GM21390 (cell line): ENCODE data around the gene GNS.
A peak's percentile ranks its signal among the peaks of the same experiment; 100 is the strongest.

ENCODE experiments used
- ATAC-seq: cut with Tn5 transposase; IDR thresholded peaks from one replicate; pipeline ENCODE4 v1.9.1; 2021; ENCODE audit not compliant: unreplicated experiment

GNS gene

DNA sequence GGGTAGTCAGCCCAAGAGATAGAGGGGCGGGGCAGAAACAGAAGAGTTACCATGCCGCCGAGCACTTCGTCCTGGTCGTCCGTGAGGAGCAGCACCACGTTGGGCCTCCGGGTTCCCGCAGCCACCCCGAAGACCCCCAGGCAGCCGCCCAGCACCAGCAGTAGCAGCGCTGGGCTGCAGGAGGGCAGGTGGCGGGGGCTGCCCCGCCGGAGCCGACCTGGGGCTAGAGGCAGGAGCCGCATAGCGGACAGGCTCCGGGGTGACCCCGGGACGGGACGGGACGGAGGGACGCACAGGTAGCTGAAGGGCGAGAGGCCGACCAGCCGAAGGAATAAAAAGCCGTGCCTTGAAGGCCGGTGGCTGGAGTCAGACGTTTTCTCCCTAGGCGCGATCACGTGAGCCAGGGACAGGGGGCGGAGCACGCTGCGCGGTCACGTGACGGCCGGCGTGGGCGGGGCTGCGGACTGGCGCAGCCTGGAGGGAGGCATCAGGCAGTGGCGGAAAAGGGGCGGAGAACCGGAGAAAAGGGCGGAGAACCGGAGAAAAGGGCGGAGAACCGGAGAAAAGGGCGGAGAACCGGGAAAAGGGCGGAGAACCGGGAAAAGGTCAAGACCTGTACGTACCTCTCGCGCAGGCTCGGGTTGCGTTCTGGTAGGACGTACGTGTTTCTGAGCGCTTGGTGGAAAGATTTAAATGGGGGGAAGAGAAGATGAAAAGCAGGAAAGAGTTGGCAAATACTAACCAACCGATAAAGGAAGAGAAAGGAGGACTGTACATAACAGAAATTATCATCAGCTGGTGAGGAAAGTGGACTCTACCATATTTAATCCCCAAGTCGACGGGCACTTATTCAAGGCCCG is at the start of gene GNS:
GNS (minus strand) TSS at position 372 of the 860 bp plus-strand sequence; CDS start at position 242, 130 bp downstream.
- peak; percentile 73 for ATAC-seq

DNA sequence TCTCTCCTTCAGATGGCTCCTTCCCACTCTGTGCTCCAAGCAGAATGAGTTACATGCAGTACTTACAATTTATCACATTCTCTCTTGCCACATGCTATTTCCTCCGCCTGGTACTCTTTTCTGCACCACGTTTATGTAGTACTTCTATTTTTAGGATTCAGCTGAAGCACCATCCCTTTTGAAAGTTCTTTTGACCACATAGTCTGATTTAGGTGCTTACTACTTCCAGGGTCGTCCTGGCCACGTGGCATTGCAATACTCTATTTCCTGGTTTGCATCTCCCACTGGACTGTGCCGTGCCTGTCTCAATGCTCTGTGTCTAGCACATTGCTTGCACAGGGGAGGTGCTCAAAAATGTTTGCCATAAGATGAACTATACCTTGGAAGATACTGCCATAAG is 48.9 kb upstream of the GNS start:
- peak; percentile 87 for ATAC-seq

DNA sequence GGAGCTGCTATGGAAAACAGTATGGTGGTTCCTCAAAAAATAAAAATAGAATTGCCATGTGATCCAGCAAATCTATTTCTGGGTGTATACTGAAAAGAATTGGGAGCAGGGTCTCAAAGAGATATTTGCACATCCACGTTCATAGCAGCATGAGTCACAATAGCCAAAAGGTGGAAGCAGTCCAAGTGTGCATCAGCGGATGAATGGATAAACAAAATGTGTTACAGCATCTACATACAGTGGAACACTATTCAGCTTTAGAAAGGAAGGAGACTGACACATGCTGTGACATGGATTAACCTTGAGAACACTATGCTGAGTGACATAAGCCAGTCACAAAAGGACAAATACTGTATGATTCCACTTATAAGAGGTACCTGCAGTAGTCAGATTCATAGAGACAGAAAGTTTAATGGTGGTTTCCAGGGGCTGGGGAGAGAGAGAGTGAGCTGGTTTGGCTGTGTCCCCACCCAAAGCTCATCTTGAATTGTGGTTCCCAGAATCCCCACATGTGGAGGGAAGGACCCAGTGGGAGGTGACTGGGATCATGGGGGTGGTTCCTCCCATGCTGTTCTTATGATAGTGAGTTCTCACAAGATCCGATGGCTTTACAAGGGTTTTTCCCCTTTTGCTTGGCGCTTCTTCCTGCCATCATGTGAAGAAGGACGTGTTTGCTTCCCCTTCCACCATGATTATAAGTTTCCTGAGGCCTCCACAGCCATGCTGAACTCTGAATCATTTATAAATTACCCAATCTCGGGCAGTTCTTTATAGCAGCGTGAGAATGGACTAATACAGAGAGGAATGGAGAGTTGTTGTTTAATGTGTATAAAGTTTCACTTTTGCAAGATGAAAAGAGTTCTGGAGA is 47.6 kb upstream of the GNS start:
- ATAC-seq = no peak

DNA sequence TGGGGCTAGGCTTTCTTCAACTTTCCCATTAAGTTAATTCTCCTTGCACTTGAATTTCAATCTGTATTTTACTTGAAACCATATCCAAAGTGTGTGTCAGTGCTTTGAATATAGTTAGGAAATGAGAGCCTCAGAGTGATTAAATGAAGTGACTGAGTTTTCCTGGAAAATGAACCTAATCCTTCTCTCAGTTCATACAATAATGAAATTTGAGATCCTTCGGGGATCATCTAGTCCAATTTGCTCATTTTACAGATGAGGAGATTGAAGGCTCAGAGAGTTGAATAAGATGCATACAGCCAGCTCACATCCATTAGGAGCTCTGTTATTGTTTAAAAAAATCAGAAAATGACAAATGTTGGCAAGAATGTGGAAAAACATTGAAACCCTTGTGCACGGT is 47.0 kb upstream of the GNS start:
- ATAC-seq = no peak

DNA sequence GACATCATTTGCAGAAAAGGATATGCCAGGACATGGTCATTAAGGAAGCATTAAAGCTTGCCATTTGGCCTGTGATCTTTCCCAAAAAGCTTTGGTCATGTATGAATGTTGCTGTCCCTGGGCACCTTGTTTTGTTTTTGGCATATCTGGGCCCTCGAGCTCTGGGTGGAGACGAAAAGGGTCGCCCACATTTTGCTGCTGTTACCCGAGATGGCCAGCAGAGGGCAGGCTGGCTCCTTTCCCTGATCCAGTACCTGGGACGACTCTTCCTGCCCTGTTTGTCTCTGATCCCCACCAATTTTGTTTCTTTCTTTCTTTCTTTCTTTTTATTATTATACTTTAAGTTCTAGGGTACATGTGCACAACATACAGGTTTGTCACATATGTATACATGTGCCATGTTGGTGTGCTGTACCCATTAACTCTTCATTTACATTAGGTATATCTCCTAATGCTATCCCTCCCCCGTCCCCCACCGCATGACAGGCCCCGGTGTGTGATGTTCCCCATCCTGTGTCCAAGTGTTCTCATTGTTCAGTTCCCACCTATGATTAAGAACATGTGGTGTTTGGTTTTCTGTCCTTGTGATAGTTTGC is 43.1 kb upstream of the GNS start:
- ATAC-seq = peak; percentile 60

DNA sequence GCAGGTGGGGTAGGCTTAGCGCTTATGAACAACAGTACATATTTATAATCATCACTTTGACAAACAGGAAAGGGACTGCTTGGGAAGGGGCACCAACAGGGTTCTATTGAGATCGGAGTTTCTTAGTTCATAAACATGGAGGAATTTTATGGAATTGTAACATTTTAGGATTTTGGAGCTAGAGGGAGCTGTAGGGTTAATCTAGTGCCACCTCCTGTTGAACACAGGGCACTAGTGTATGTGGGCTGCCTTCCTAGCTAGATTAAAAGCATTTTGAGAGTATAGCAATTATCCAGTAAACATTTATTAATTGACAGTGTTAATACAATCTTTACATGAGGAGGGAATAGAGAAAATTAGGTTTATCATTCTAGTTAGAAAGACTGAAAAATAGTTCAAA is 42.2 kb upstream of the GNS start:
- no peak for ATAC-seq

DNA sequence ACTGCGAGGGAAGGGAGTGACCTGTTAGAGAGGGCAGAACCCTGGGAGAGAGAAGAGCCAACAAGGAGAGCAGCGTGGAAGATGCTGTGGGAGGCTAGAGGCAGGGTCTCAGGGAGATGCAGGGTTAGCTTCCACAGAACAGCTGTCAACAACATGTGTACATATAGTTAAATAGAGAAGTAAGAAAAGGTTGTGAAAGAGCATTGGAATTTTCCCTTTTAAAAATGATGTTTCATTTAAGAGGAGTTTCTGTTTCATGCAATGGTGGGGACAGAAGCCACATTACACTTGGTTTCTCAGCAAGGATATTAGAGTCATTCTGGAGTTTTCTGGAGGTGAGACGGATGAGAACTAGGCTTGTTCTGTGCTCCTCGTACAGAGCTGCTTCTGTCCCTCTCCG is 41.4 kb upstream of the GNS start:
- peak; percentile 59 for ATAC-seq

DNA sequence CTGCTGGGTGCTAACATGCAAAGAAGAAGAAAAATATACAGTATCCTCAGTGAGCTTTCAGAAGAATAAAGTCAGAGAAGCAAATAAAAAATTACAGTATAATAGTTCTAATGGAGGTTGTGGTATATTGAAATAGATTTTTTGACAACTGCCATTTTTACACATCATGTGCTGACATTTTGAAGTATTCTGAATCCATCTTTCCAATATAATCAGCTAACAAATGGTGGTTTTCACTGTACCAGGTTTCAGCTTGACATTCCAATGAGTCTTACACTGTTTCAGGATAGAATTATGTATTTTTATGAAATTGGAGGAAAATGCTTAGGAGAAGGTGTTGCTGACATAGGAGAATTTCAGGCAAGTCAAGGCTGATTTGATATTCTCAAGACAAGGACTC is 39.0 kb upstream of the GNS start:
- ATAC-seq = no peak

DNA sequence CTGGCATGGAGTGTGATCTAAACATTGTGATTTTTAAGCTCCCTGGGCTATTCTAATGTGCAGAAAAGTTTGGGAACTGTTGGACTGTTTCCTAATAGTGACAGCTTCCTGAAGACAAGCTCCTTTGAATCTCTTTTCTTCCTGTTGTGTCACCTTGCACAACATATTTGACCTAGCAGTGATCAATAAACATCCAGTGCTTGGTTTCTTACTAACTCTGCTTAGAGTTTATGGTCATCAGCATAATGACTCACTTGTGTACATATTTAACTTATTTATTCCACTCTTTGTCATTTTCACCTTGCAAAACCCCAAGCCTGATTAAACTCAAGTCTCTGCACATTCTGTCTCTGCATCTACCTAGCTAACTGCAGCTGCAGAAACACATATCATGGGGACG is 38.0 kb upstream of the GNS start:
- ATAC-seq = no peak

DNA sequence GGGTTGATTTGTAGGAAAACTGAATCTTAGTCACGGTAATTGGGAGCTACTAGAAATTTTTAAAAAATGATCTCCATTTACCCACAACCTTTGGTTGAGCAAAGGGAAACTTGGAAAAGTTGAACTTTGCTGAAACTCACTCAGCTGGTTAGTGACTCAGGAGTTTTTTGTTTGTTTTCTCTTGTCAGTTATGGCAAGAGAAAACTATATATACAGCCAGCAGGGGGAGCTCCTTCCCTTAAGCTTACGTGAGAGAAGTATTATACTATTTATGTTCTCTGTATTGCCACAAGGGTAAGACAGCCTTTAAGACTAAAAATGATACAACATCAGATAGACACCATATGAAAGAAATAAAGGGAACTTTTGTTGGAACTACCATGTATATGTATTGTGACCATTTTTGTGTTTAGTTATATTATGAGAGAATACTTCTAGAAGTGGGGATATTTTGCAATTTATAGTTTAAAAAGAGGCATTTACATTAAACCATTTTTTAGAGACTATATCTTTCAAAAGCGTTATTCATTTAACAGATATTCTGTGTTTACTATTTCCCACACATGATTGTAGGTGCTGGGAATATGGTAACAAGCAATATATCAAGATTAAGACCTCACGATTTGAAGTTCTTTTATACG is 37.1 kb upstream of the GNS start:
- ATAC-seq = peak; percentile 74

DNA sequence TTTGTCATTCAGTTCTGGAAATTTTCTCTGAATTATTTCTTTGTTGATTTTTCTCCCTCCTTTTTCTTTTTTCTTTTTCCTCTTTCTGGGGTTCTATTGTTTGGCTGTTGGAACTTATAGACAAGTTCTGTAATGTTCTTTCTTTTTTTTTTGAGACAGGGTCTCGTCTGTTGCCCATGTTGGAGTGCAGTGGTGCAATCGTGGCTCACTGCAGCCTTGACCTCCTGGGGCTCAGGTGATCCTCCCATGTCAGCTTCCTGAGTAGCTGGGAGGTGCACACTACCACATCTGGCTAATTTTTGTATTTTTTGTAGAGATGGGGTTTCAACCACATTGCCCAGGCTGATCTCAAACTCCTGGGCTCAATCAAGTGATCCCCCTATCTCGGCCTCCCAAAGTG is 35.1 kb upstream of the GNS start:
- ATAC-seq = no peak

DNA sequence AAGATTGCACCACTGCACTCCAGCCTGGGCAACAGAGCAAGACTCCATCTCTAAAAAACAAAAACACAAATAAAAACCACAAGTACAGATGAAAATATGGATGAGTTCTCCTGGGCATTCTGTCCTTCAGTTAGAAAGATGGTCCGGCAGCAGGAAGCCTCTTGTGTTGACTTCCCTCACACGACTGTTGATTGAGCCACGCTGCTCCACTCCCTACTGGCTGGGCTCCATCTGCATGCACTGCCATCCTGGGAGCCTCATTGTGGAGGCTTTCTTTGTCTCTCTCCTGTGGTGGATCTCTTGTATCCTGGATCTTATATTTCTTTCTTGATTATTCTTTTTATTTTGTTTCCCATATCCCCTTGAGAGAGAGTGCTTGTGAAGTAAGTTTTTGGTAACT is 34.4 kb upstream of the GNS start:
- no peak for ATAC-seq

DNA sequence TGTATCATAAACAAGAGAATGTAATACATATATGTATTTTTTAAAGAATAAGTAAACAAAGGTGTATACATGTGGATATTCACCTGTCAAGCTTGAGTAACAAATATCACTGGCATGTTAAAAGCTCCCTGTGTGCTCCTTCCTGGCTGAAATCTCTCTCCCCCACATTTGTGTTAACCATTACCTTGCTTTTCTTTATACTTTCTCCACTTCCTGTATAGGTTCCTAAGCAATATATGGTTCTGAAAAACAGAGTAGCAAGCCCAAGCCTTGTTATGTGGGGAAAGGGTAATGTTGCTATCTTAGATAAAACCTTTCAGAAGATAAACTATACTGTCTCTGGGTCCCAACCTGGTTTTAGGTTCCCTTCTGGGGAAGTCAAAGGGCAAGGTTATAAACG is 32.9 kb upstream of the GNS start:
- no peak for ATAC-seq

DNA sequence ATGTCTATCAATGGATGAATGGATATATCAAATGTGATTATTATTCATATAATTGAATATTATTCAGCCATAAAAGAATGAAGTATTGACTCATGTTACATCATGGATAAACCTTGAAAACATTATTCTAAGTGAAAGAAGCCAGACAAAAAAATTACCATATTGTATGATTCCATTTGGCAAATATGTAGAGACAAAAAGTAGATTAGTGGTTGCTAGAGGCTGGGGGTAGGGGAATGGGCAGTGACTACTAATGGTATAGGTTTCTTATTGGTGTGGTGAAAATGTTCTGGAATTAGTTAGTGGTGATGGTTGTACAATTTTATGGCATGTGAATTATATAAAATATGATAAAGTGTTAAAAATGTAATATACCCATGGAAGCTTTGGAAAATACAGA is 31.8 kb upstream of the GNS start:
- ATAC-seq = no peak

DNA sequence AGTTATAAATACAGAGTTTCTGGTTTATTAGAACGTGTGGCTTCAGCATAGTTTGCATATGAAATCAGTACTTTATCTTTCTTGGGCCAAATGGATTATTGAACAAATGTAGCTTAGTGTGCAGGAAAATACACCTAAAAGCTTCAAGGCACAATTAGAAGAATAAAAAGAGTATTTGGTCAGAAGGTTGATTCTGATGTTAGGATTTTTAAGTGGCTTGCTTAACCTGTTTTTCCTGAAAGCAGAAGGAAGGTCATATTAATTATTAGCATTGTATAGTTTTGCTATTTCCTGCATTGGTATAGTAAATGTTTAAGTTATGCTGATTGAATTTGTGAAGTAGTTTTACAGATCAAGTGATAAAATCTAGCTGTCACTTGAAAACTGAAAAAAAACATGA is 31.0 kb upstream of the GNS start:
- ATAC-seq = no peak

DNA sequence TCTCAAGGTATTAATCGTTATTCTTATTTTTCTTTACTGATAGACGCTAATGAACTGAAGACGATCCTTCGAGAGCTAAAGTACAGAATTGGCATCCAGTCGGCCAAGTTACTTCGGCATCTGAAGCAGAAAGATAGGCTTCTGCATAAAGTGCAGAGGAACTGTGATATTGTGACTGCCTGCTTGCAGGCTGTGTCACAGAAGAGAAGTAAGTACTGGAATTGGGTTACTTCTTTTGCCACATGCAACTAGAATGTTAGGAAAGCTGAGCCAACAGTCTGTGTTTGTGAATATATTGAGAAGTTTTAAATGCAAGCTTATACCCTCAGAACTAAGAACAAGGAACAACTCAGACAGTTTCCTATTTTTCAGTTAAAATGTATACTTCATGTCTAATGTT is 26.6 kb upstream of the GNS start:
- no peak for ATAC-seq

DNA sequence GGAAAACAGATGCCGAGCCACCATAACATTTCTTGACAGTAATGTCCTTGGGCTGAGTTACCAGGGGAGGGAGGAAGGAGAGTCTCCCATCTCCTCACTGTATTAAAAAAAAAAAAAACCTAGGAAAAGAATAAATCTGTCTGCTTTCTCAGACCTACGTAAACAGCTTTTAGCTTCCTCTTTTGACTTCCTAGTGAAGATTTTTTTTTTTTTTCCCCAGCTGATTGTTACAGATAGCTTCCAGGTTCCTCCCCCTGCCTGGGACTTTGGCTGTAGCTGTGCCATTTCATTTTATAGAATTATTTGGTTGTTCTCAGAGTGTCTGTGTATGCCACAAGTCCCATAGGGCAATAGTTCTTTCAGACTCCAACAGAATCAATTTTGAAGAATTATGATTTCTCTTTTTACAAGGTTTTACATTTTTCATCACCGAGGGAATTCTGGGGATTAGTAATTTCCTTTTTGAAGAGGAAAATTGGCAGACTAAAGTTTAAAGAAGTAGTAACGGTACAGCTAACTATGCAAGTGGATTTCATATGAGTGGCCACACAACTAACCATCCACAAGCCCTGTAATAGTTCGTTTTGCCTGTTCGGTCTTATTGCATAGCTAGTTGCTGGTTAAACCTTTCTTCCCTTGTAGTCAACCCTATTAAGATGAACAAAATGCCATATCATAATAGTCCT is 23.1 kb upstream of the GNS start:
- no peak for ATAC-seq

DNA sequence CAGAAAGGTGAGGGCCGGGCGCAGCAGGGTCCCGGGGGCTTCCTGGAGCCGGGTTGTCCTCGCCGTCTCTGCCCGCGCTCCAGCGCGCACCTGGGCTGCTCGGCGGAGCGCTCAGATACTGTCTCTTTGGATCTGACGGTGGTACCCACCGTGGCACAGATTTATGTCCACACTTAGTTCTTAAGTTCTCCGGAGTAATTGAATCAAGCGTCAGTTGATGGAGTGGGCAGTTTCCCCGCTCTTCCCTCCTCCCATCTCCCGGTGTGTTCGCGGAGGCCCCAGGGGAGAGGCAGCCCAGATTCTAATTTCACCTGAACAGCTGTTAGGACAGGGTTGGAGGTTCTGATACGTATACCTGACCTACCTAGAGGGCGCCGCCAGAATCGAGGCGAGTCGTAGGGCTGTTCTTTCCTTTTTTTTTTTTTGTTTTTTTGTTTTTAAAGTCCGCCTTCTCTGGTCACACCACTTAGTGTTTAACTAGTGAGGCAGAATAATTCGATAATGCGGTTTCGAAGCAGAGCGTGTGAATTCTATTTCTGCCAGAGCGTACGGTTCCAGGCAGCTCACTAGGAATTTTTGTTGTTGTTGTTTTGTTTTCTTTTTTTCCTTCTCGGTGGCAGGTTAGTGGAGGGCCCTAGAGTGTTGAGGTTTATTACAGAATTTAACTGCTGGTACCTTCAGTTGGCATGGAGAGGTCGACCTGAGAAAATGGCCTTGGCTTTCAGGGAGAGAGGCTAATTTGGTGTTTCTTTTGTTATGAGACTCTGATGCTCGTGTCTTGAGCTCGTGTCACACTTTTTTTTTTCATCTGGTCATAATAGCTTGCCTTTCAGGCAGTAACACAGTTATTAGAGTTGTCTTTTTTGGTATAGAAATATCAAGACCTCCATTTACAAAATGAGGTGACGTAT is 22.3 kb upstream of the GNS start:
- peak; percentile 31 for ATAC-seq

DNA sequence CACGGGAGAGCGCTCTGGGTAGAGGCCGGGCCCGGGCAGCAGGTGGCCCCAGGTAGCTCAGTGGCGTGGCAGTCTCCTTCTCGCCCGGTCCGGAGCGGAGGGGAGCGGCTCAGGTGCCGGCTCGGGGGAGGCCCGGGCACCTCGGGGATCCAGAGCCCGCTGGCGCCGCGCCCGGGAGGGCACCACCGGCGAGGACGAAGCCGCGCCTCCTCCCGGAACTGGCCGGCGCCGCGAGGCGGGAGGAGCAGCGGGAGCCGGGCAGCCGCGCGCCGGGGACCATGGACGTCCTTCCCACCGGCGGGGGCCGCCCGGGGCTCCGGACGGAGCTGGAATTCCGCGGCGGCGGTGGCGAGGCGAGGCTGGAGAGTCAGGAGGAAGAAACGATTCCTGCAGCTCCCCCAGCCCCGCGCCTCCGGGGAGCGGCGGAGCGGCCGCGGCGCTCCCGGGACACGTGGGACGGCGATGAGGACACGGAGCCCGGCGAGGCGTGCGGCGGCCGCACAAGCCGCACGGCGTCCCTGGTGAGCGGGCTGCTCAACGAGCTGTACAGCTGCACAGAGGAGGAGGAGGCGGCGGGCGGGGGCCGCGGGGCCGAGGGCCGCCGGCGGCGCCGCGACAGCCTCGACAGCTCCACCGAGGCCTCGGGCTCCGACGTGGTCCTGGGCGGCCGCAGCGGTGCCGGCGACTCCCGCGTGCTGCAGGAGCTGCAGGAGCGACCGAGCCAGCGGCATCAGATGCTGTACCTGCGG is 21.5 kb upstream of the GNS start:
- peak; percentile 47 for ATAC-seq
